Measurements from ENCODE around the gene LPIN2. TPM values are rescaled to one million over a fixed set of nuclear protein-coding genes. Genes with fewer than 3 reads are reported as not detected.

The LPIN2 gene
- total and polyA plus RNA-seq, 2 of the 13 experiments (the other 11 are each of a cell fraction or from before 2014, with no cell fraction given): 46.0 to 119 TPM

- Histone ChIP-seq H3K4me3 (replicated peaks in 1 of 3; ENCODE audit: insufficient read depth in 1 of 3, low read depth in 2 of 3, low read length in 3 of 3) (no peak overlapping the region), H3K79me2 (ENCODE audit: insufficient read depth, low read length) (no peaks in the 10 kb centered on the region), H3K4me1 (ENCODE audit: insufficient read depth, low read length) (peaks cover 99% of the 10 kb centered on the region), H3K4me2 (ENCODE audit: low read depth, low read length) (no peak overlapping the region), H2AFZ (ENCODE audit: low read length) (no peak overlapping the region), H3K27me3 (ENCODE audit: control insufficient read depth in 1 of 2, insufficient read depth in 2 of 2, low read length in 2 of 2) (no peaks in the 10 kb centered on the region), H4K20me1 (ENCODE audit: insufficient read depth, low read length) (no peaks in the 10 kb centered on the region), H3K9me3 (ENCODE audit: low read length) (no peaks in the 10 kb centered on the region), H3K9ac (ENCODE audit: insufficient read depth, low read depth, low read length) (no peak overlapping the region), H3K27ac (ENCODE audit: extremely low read length, insufficient read depth, low read length) (no peak overlapping the region), H3K36me3 (replicated peaks in 1 of 2; ENCODE audit: control insufficient read depth in 1 of 2, insufficient read depth in 2 of 2, low read length in 2 of 2) (no peaks in the 10 kb centered on the region)
- FAIRE-seq: no peak
- POLR2A ChIA-PET: interaction anchor here (1.2 kb wide), 1 partner anchor 41 kb away, joined by 3 read pairs; no protein-coding TSS in a partner anchor
- 94% methylated on average over 4 of the region's 4 CpGs for WGBS (ENCODE audit: low lambda C conversion rate)
- intact Hi-C loops (cut with micrococcal nuclease; ENCODE audit: unreplicated experiment): no loop called here
- in situ Hi-C loops (cut with HindIII; ENCODE audit: extremely low pct_ligation_motif_present, low pct_unique_long_range_greater_than_20kb): loop anchor here (25.0 kb wide), 1 partner anchor 406 kb away; the partner anchor contains the start of gene TGIF1
- no TSS peak for BruUV-seq (replicated peaks)
- ATAC-seq: no peak
- no peak for DNase-seq (ENCODE audit: low spot score)
- CTCF ChIA-PET (ENCODE audit: low intra/inter-chr PET ratio, low total read pairs): no interaction called here
- no peak for TF ChIP-seq CERS6 (CRISPR knock-in tag; IDR thresholded peaks at IDR 0.05)
- no peak for TF ChIP-seq ZNF709 (CRISPR knock-in tag; IDR thresholded peaks at IDR 0.05)
- TF ChIP-seq ARID5B (CRISPR knock-in tag; IDR thresholded peaks at IDR 0.05): no peak
- no peak for TF ChIP-seq ZFP62 (CRISPR knock-in tag; IDR thresholded peaks at IDR 0.05)
- no peak for TF ChIP-seq PREB (CRISPR knock-in tag; IDR thresholded peaks at IDR 0.05)
- TF ChIP-seq ZKSCAN5 (CRISPR knock-in tag; IDR thresholded peaks at IDR 0.05): no peak
- TF ChIP-seq RFXAP (CRISPR knock-in tag; IDR thresholded peaks at IDR 0.05; ENCODE audit: borderline replicate concordance): no peak
- no peak for TF ChIP-seq ATF7-NPFF (CRISPR knock-in tag; IDR thresholded peaks at IDR 0.05; ENCODE audit: low read depth)
- no peak for TF ChIP-seq HOXA7 (CRISPR knock-in tag; IDR thresholded peaks at IDR 0.05)
- no peak for TF ChIP-seq ZNF704 (CRISPR knock-in tag; IDR thresholded peaks at IDR 0.05; ENCODE audit: borderline replicate concordance)
- TF ChIP-seq ZNF83 (CRISPR knock-in tag; IDR thresholded peaks at IDR 0.05; ENCODE audit: borderline replicate concordance): no peak
- no peak for TF ChIP-seq RFXANK (CRISPR knock-in tag; IDR thresholded peaks at IDR 0.05)
- no peak for TF ChIP-seq HNRNPK (IDR thresholded peaks at IDR 0.05; ENCODE audit: low read depth, low read length, poor library complexity, severe bottlenecking)
- TF ChIP-seq ZNF513 (CRISPR knock-in tag; conservative IDR thresholded peaks at IDR 0.05): no peak
These were observed 42.9 kb upstream of the LPIN2 start for GRCh38 chr18:3055816-3056215.

All from HepG2 (cell line).